PFSK-1 (cell line): ENCODE data around the gene LDAH.

Source experiments
- FOXP2 ChIP-seq: optimal IDR thresholded peaks from 2 replicates; pipeline ENCODE3; 2011; ENCODE audit warnings: borderline replicate concordance, control low read depth, inconsistent platforms; ENCODE audit not compliant: insufficient read depth; ENCODE audit errors: extremely low read length, extremely low read depth
- POLR2AphosphoS5 ChIP-seq: IDR thresholded peaks from 2 replicates; pipeline ENCODE4 v1.6.1; 2012; ENCODE audit warnings: low read depth, mild to moderate bottlenecking, control low read depth, low read length, moderate library complexity
- REST ChIP-seq, 2 experiments: IDR thresholded peaks; 2 replicates each; pipeline versions ENCODE4 v1.6.1 to v1.8.0; 2011 to 2012; ENCODE audit warnings: low read depth in 2 of 2, low read length in 2 of 2, control low read depth in 1 of 2, inconsistent platforms in 1 of 2, mild to moderate bottlenecking in 1 of 2, moderate library complexity in 1 of 2; ENCODE audit not compliant: insufficient read depth in 1 of 2
- SIN3A ChIP-seq: IDR thresholded peaks from 2 replicates; pipeline ENCODE4 v1.6.1; 2012; ENCODE audit warnings: mild to moderate bottlenecking, low read length, moderate library complexity, borderline replicate concordance; ENCODE audit not compliant: insufficient read depth
- TAF1 ChIP-seq: IDR thresholded peaks from 2 replicates; pipeline ENCODE4 v1.6.1; 2012; ENCODE audit warnings: low read length, control low read depth, borderline replicate concordance; ENCODE audit not compliant: insufficient read depth

Gene LDAH

DNA sequence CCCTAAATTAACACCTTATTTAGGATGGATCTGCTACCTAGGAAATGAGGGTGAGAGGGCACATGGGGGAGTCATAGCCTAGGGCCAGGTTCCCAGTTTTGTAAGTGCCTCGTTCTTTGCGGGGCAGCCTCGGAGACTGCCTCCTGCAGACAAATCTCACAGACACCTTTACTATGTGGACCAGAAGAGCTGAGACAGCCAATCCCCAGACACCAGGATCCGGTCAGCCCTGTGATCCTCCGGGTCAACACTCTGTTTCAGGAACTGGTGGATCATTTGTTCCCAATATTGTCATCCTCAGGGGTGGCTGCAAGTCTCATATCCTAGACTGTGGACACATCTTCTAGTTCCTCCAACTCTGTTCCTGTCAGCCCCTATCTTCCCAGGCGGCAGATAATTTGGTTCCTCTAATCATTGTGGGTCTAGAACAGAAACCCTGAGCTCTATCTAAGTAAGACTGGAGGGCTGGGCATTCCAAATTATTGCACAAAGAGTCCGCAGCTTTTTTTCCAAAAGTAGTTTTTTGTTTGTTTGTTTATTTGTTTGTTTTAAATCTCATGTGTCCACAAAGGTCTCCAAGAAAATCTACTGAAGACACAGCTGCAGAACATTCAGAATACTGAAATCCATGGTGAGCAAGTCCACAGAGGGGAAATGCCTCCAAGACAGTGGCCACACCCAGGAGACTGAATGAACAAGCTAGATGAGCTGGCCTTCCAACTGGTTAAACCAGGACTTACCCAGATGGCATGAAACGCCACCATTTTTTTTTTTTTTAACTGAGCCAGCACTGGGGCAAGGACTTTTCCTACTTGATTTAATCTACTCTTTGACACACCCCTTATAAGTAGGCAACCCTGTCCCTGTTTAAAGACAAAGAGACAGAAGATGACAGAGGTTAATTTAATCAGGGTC lies 162.1 kb downstream of the LDAH start:
- TF ChIP-seq TAF1 = no peak

DNA sequence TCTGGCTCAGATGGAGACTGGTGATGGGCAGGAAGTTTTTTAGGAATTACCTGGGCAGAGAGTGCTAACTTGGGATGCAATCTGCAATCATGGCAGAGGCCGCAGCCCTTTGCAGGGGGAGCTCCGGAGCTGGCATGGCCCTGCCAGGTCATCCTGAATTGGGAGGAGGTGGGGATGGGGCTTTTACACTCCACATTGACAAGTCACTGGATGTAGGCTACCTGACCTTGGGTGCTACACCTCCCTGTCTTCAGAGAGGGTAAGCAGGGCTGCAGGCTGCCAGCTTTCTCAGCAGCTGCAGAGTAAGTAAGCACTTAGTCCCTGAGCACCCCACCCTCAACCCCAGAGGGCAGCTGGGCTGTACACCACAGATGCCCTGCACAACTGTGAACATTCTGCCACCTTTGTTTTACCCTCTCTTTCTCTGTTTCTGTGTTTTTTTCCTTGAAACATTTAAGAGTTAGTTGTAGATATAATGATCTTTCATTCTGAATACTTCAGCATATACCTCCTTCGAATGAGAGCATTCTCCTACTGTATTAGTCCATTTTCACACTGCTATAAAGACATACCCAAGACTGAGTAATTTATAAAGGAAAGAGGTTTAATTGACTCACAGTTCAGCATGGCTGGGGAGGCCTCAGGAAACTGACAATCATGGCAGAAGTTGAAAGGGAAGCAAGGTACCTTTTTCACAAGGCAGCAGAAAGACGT lies 165.2 kb downstream of the LDAH start:
- TF ChIP-seq REST (IDR thresholded peaks at IDR 0.05; ENCODE audit: insufficient read depth in 1 of 2, low read depth in 2 of 2, low read length in 2 of 2) = no peak
- no peak for TF ChIP-seq FOXP2
- no peak for TF ChIP-seq SIN3A
- no peak for TF ChIP-seq POLR2AphosphoS5
- no peak for TF ChIP-seq TAF1

- TF ChIP-seq TAF1 (no peak), FOXP2 (no peak), SIN3A (no peak), REST (IDR thresholded peaks at IDR 0.05; ENCODE audit: insufficient read depth in 1 of 2, low read depth in 2 of 2, low read length in 2 of 2) (no peak), POLR2AphosphoS5 (no peak)
Measured at GRCh38 chr2:20656561-20656960, 166.3 kb downstream of the LDAH start.

DNA sequence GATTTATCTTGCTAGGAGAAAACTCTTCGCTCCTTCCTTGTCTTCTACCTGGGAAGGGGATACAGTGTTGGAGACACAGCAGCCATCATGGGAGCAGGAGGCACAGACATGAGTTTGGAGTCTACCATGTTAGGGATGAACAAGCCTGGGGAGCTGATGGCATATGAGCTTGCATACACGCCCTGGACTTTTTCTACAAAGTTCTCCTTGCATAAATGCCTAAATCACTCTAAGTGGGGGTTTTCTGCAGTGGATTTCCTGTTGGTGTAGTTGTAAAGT lies 168.4 kb downstream of the LDAH start:
- TF ChIP-seq FOXP2 = no peak
- TF ChIP-seq TAF1 = no peak

GRCh38 chr2:20653695-20654534 lies 169.0 kb downstream of the LDAH start:
- no peak for TF ChIP-seq SIN3A
- TF ChIP-seq REST (IDR thresholded peaks at IDR 0.05; ENCODE audit: insufficient read depth in 1 of 2, low read depth in 2 of 2, low read length in 2 of 2) = no peak
- TF ChIP-seq POLR2AphosphoS5 = no peak
- TF ChIP-seq TAF1 = no peak
- TF ChIP-seq FOXP2 = no peak
